Left ventricle myocardium inferior (tissue), 1 donor: Measurements from ENCODE around the gene WDR35. TPM values are rescaled to one million over a fixed set of nuclear protein-coding genes. Genes with fewer than 3 reads are reported as not detected.

ENCODE experiments used
- DNase-seq: peaks from one replicate; pipeline ENCODE4 v3.0.0-alpha.2; 2020
- H3K27ac ChIP-seq: fragments of 200-600 bp; replicated peaks from 2 replicates; pipeline ENCODE4 v1.8.0; 2021
- H3K27me3 ChIP-seq: fragments of 200-600 bp; 2 replicates; pipeline ENCODE4 v1.8.0; 2021; ENCODE audit warnings: low read depth
- H3K36me3 ChIP-seq: fragments of 200-600 bp; 2 replicates; pipeline ENCODE4 v1.8.0; 2021
- H3K4me1 ChIP-seq: fragments of 200-600 bp; 2 replicates; pipeline ENCODE4 v1.8.0; 2021
- H3K4me3 ChIP-seq: fragments of 200-600 bp; 2 replicates; pipeline ENCODE4 v1.8.0; 2021; ENCODE audit warnings: mild to moderate bottlenecking, moderate library complexity
- H3K9me3 ChIP-seq: fragments of 200-600 bp; replicated peaks from 2 replicates; pipeline ENCODE4 v1.8.0; 2021
- CTCF ChIP-seq: fragments of 200-600 bp; IDR thresholded peaks from 2 replicates; pipeline ENCODE4 v1.8.0; 2021; ENCODE audit warnings: antibody characterized with exemption, mild to moderate bottlenecking, borderline replicate concordance
- intact Hi-C: fragments of 100-400 bp; cut with micrococcal nuclease; formaldehyde crosslinking; loops from one replicate; pipeline ENCODE4 v1.11.0; 2022
- total RNA-seq: library from RNA; stranded (reverse); fragmentation: NEBNext Ultra II Directional; extraction: Animal tissue kit (Norgen Biotek cat#: 25700); gene quantifications from one replicate; pipeline ENCODE4 v1.2.1, GENCODE V29; 2021
- donor health status: DM: no; HTN: yes; CAD: no; lungs with severe emphysema.

WDR35 gene
- total RNA-seq, 1 donor from 2014 or later = 4.8 TPM

DNA sequence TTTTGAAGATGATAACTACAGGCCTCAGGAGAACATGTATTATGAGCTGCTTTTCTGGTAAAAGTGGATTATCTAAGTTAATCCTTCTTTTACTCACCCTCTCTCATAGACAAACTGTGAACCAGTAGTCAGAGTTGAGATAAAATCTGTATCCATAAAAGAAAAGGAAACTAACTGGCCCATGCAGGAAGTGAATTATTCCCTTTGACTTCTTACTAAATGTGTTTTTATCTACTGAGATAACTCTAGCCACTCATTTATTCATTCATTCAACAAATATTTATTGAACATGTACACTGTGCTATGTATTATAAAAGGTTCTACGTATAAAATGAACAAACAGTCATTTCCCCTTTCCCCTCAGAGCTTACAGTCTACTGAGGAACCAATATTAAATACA, 10.0 kb downstream of the WDR35 start:
- Histone ChIP-seq H3K27ac (no peak overlapping the region), H3K4me1 (no peaks in the 10 kb centered on the region), H3K27me3 (no peaks in the 10 kb centered on the region), H3K9me3 (no peaks in the 10 kb centered on the region), H3K36me3 (peaks cover 32% of the 10 kb centered on the region), H3K4me3 (no peak overlapping the region)
- no peak for DNase-seq
- no peak for TF ChIP-seq CTCF
- intact Hi-C loops = no loop called here

- TF ChIP-seq CTCF = no peak
- no peak overlapping the region for H3K4me3 ChIP-seq
- H3K4me1 ChIP-seq = no peaks in the 10 kb centered on the region
- H3K27ac ChIP-seq = no peak overlapping the region
- DNase-seq = no peak
- H3K9me3 ChIP-seq = no peaks in the 10 kb centered on the region
- intact Hi-C loops = no loop called here
- H3K27me3 ChIP-seq = no peaks in the 10 kb centered on the region
- peaks cover 58% of the 10 kb centered on the region for H3K36me3 ChIP-seq
Measured at GRCh38 chr2:19973466-19973865, 16.4 kb downstream of the WDR35 start.

GRCh38 chr2:19971691-19972090, 18.2 kb downstream of the WDR35 start:
- Histone ChIP-seq H3K27ac (no peak overlapping the region), H3K4me3 (no peak overlapping the region), H3K4me1 (no peaks in the 10 kb centered on the region), H3K27me3 (no peaks in the 10 kb centered on the region), H3K9me3 (no peaks in the 10 kb centered on the region), H3K36me3 (peaks cover 47% of the 10 kb centered on the region)
- intact Hi-C loops = no loop called here
- DNase-seq = no peak
- TF ChIP-seq CTCF = no peak

DNA sequence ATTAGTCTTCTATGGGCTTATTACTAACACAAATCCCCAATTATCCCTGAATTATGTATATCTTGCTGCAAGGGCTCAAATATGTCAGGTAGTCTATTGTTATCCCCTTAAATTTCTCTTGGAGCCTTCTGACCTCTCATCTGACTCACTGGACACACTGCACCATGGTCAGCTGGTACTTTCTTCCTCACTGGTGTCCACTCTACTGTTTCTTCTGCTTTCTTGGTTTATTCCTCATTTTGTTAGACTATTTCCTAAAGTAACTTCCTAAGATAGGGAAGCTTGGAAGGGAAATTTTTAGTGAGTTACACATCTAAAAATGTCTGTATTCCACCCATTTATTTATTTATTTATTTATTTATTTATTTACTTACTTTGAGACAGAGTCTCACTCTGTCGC, 26.5 kb downstream of the WDR35 start:
- no peak for DNase-seq
- H3K9me3 ChIP-seq = no peaks in the 10 kb centered on the region
- H3K4me3 ChIP-seq = no peak overlapping the region
- peaks cover 11% of the 10 kb centered on the region for H3K36me3 ChIP-seq
- no peak overlapping the region for H3K27ac ChIP-seq
- no peaks in the 10 kb centered on the region for H3K27me3 ChIP-seq
- intact Hi-C loops = no loop called here
- no peak for TF ChIP-seq CTCF
- no peaks in the 10 kb centered on the region for H3K4me1 ChIP-seq

DNA sequence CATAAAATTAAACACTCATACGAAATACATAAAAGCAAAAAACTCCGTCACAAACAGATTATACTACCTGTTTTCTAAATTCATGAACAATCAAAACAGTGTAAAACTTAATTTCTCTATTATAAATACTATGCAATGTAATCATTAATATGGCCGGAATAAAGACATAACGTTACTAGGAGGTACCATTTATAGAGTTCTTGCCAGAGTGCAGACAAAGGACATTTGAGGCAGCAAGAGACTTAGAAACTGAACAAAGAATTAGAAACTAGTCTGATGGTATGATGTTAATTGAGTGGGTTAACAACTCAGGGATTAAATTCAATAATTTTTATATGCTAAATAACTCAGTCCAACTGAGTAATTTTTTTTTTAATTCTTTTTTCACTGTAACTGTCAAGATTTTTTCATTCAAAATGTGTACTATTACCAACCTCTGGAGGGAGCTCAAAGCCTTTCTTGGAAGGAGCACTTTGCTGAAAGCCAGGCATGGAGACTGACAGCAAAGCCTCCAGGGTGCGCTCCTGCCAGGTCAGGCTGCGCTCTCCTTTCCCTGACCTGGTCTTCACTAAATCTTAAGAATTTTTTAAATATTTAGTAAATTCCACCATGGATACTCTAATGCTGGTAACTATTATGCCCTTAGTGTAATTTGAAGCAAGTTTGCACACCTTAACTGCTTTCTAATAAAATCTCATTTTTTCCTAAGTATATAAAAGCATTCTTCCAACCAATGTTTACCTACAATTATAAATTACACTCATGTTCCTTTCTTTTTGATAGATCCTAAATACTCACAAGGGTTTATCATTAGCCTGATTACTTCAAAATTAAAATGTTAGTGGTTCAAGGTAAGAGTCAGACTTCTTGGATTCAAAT, 34.1 kb downstream of the WDR35 start:
- peak; percentile 22 for DNase-seq
- Histone ChIP-seq H3K4me3 (no peak overlapping the region), H3K27me3 (no peaks in the 10 kb centered on the region), H3K36me3 (no peaks in the 10 kb centered on the region), H3K4me1 (no peaks in the 10 kb centered on the region), H3K27ac (no peak overlapping the region), H3K9me3 (no peaks in the 10 kb centered on the region)
- intact Hi-C loops = no loop called here
- TF ChIP-seq CTCF = peak; percentile 84
